ENCODE results near the gene LRRC36.

Gene LRRC36

GRCh38 chr16:67384778-67385510 is 58.3 kb downstream of the LRRC36 start:
- no peak overlapping the region for H3K4me3 ChIP-seq (ENCODE audit: severe bottlenecking)
- no peak for ATAC-seq (ENCODE audit: low read depth)
- H3K27ac ChIP-seq (ENCODE audit: poor library complexity, severe bottlenecking), result no peak overlapping the region
- no peaks in the 10 kb centered on the region for H3K4me1 ChIP-seq (ENCODE audit: insufficient read depth, poor library complexity, severe bottlenecking)
- DNase-seq (ENCODE audit: low spot score), result no peak
- H3K36me3 ChIP-seq (ENCODE audit: low read depth), result no peaks in the 10 kb centered on the region
- TF ChIP-seq CTCF (IDR thresholded peaks at IDR 0.05; ENCODE audit: poor library complexity, severe bottlenecking), result no peak
- no peaks in the 10 kb centered on the region for H3K27me3 ChIP-seq (ENCODE audit: insufficient read depth, poor library complexity, severe bottlenecking)
- H3K9me3 ChIP-seq (ENCODE audit: severe bottlenecking), result no peaks in the 10 kb centered on the region

- no peaks in the 10 kb centered on the region for H3K9me3 ChIP-seq (ENCODE audit: severe bottlenecking)
- TF ChIP-seq CTCF (IDR thresholded peaks at IDR 0.05; ENCODE audit: poor library complexity, severe bottlenecking), result no peak
- no peak for ATAC-seq (ENCODE audit: low read depth)
- H3K4me1 ChIP-seq (ENCODE audit: insufficient read depth, poor library complexity, severe bottlenecking), result no peaks in the 10 kb centered on the region
- no peak overlapping the region for H3K4me3 ChIP-seq (ENCODE audit: severe bottlenecking)
- H3K27ac ChIP-seq (ENCODE audit: poor library complexity, severe bottlenecking), result no peak overlapping the region
- peak; percentile 29 for DNase-seq (ENCODE audit: low spot score)
- H3K27me3 ChIP-seq (ENCODE audit: insufficient read depth, poor library complexity, severe bottlenecking), result no peaks in the 10 kb centered on the region
- H3K36me3 ChIP-seq (ENCODE audit: low read depth), result no peaks in the 10 kb centered on the region
Measured at GRCh38 chr16:67386861-67387455, 60.3 kb downstream of the LRRC36 start.

GRCh38 chr16:67387479-67388079 is 61.0 kb downstream of the LRRC36 start:
- DNase-seq (ENCODE audit: low spot score), result peak; percentile 24
- H3K27me3 ChIP-seq (ENCODE audit: insufficient read depth, poor library complexity, severe bottlenecking), result no peaks in the 10 kb centered on the region
- ATAC-seq (ENCODE audit: low read depth), result no peak
- no peaks in the 10 kb centered on the region for H3K4me1 ChIP-seq (ENCODE audit: insufficient read depth, poor library complexity, severe bottlenecking)
- H3K9me3 ChIP-seq (ENCODE audit: severe bottlenecking), result no peaks in the 10 kb centered on the region
- no peak overlapping the region for H3K4me3 ChIP-seq (ENCODE audit: severe bottlenecking)
- no peaks in the 10 kb centered on the region for H3K36me3 ChIP-seq (ENCODE audit: low read depth)
- H3K27ac ChIP-seq (ENCODE audit: poor library complexity, severe bottlenecking), result no peak overlapping the region
- TF ChIP-seq CTCF (IDR thresholded peaks at IDR 0.05; ENCODE audit: poor library complexity, severe bottlenecking), result no peak

DNA sequence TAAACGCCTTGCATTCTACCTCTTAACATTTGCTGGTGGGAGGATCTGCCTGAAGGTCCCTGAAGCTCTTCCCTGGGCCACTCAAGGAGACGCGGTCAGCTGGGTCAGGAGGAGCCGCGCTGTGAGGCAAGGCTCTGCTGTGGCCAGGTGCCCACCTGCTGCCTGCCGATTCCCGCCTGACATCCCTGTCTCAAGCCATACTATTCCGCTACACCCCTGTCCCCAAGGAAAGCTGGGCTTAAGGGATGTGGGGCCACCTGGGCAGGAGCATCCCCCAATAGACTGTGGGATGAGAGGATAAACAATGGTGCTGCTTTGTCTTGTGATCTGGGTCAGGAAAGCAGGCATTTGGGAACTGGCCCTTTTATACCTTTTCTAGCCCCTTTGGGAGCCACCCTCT is 61.6 kb downstream of the LRRC36 start:
- DNase-seq (ENCODE audit: low spot score), result no peak
- no peaks in the 10 kb centered on the region for H3K27me3 ChIP-seq (ENCODE audit: insufficient read depth, poor library complexity, severe bottlenecking)
- ATAC-seq (ENCODE audit: low read depth), result no peak
- H3K36me3 ChIP-seq (ENCODE audit: low read depth), result no peaks in the 10 kb centered on the region
- no peak for TF ChIP-seq CTCF (IDR thresholded peaks at IDR 0.05; ENCODE audit: poor library complexity, severe bottlenecking)
- H3K9me3 ChIP-seq (ENCODE audit: severe bottlenecking), result no peaks in the 10 kb centered on the region
- no peaks in the 10 kb centered on the region for H3K4me1 ChIP-seq (ENCODE audit: insufficient read depth, poor library complexity, severe bottlenecking)
- no peak overlapping the region for H3K4me3 ChIP-seq (ENCODE audit: severe bottlenecking)
- H3K27ac ChIP-seq (ENCODE audit: poor library complexity, severe bottlenecking), result no peak overlapping the region

DNA sequence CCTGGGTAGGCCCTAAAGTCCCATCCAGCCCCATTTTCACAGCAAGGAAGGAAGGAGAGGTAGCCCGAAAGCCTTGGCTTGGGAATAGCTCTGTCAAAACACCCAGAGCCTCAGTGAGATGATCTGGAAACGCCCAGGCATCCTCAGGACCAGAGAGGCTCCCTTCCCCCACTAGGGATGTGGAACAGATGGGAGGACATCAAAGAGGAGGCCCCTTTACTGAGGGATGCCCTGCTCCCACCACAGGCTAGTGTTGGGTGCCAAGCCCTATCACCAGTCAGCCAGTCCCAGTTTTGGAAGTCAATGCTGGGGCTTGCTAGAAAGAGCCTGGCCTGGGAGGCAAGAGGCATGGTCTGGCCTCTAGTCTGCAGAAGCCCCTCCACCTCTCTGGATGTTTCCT is 62.0 kb downstream of the LRRC36 start:
- DNase-seq (ENCODE audit: low spot score) (no peak), ATAC-seq (ENCODE audit: low read depth) (no peak)
- H3K27me3 ChIP-seq (ENCODE audit: insufficient read depth, poor library complexity, severe bottlenecking), result no peaks in the 10 kb centered on the region
- H3K4me1 ChIP-seq (ENCODE audit: insufficient read depth, poor library complexity, severe bottlenecking), result peaks cover under 1% of the 10 kb centered on the region
- no peak overlapping the region for H3K4me3 ChIP-seq (ENCODE audit: severe bottlenecking)
- no peak for TF ChIP-seq CTCF (IDR thresholded peaks at IDR 0.05; ENCODE audit: poor library complexity, severe bottlenecking)
- H3K9me3 ChIP-seq (ENCODE audit: severe bottlenecking), result no peaks in the 10 kb centered on the region
- H3K27ac ChIP-seq (ENCODE audit: poor library complexity, severe bottlenecking), result no peak overlapping the region
- H3K36me3 ChIP-seq (ENCODE audit: low read depth), result no peaks in the 10 kb centered on the region

Data from RWPE2 (cell line).